ENCODE results near the gene AAGAB.
"Not testable (repeated sequence)": the region's sequence is repeated elsewhere in the genome, so short reads cannot be mapped to it uniquely, and the experiment has no call there.

Gene AAGAB

GRCh38 chr15:67290319-67290718, 35.9 kb upstream of the AAGAB start:
- TF ChIP-seq CTCF (IDR thresholded peaks at IDR 0.05; ENCODE audit: insufficient read depth, low read depth, low read length, missing control alignments): no peak
- no peak for DNase-seq (ENCODE audit: low read depth)
- no peak overlapping the region for H3K4me3 ChIP-seq (ENCODE audit: low read depth, low read length)

- not testable (repeated sequence) for H3K4me3 ChIP-seq (ENCODE audit: low read depth, low read length); DNase-seq (ENCODE audit: low read depth)
These were observed 31.9 kb upstream of the AAGAB start for GRCh38 chr15:67286400-67286799.

- DNase-seq (ENCODE audit: low read depth); H3K4me3 ChIP-seq (ENCODE audit: low read depth, low read length): not testable (repeated sequence)
These were observed 31.2 kb upstream of the AAGAB start for GRCh38 chr15:67285625-67286024.

- no peak for DNase-seq (ENCODE audit: low read depth)
- TF ChIP-seq CTCF (IDR thresholded peaks at IDR 0.05; ENCODE audit: insufficient read depth, low read depth, low read length, missing control alignments): no peak
- H3K4me3 ChIP-seq (ENCODE audit: low read depth, low read length): no peak overlapping the region
These were observed 27.3 kb upstream of the AAGAB start for GRCh38 chr15:67281714-67282113.

- TF ChIP-seq CTCF (IDR thresholded peaks at IDR 0.05; ENCODE audit: insufficient read depth, low read depth, low read length, missing control alignments): no peak
- no peak for DNase-seq (ENCODE audit: low read depth)
- no peak overlapping the region for H3K4me3 ChIP-seq (ENCODE audit: low read depth, low read length)
These were observed 25.8 kb upstream of the AAGAB start for GRCh38 chr15:67280217-67280616.

GRCh38 chr15:67276666-67277065, 22.2 kb upstream of the AAGAB start:
- no peak for TF ChIP-seq CTCF (IDR thresholded peaks at IDR 0.05; ENCODE audit: insufficient read depth, low read depth, low read length, missing control alignments)
- DNase-seq (ENCODE audit: low read depth): no peak
- no peak overlapping the region for H3K4me3 ChIP-seq (ENCODE audit: low read depth, low read length)

GRCh38 chr15:67274236-67274635, 19.8 kb upstream of the AAGAB start:
- DNase-seq (ENCODE audit: low read depth): no peak
- TF ChIP-seq CTCF (IDR thresholded peaks at IDR 0.05; ENCODE audit: insufficient read depth, low read depth, low read length, missing control alignments): no peak
- H3K4me3 ChIP-seq (ENCODE audit: low read depth, low read length): no peak overlapping the region

- H3K4me3 ChIP-seq (ENCODE audit: low read depth, low read length): no peak overlapping the region
- TF ChIP-seq CTCF (IDR thresholded peaks at IDR 0.05; ENCODE audit: insufficient read depth, low read depth, low read length, missing control alignments): no peak
- no peak for DNase-seq (ENCODE audit: low read depth)
These were observed 13.8 kb upstream of the AAGAB start for GRCh38 chr15:67267951-67268941.

Measured in GM12865 (cell line).